HG03196 (cell line): ENCODE data around the gene NQO2.
"Not testable (repeated sequence)": the region's sequence is repeated elsewhere in the genome, so short reads cannot be mapped to it uniquely, and the experiment has no call there.

Experiments
- ATAC-seq: cut with Tn5 transposase; IDR thresholded peaks from one replicate; pipeline ENCODE4 v1.9.1; 2021; ENCODE audit not compliant: unreplicated experiment

Gene NQO2

DNA sequence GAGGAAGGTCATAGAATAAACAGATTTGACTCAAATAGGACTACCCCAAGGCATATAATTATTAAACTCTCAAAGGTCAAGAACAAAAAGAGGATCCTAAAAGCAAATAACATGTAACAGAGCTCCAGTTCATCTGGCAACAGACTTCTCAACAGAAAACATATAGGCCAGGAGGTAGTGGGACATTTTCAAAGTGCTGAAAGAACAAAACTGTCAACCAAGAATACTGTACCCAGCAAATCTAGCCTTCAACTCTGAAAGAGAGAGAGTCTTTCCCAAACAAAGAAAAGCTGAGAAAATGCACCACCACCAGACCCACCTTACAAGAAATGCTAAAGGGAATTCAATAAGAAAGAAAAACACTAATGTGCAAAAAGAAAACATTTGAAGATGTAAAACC is 11.9 kb downstream of the NQO2 start:
- ATAC-seq: no peak

DNA sequence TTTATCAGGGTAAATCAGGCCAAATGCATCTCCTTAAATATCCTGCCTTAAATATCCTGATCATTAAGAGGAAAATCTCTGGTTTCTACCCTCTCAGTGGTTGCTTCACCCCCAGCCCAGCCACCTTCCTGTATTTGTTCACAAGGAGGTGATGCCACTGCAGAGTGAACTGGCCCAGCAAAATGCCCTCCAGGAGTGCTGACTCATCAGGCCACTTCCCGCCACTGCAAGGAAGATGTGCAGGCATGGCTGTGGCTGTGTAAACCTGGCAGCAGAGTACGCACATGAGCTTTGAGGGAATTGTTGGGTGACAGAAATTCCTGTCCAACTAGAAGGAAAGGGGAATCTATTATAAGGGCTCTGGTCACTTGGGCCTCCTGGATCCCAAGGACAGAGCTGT is 13.8 kb downstream of the NQO2 start:
- ATAC-seq: no peak

DNA sequence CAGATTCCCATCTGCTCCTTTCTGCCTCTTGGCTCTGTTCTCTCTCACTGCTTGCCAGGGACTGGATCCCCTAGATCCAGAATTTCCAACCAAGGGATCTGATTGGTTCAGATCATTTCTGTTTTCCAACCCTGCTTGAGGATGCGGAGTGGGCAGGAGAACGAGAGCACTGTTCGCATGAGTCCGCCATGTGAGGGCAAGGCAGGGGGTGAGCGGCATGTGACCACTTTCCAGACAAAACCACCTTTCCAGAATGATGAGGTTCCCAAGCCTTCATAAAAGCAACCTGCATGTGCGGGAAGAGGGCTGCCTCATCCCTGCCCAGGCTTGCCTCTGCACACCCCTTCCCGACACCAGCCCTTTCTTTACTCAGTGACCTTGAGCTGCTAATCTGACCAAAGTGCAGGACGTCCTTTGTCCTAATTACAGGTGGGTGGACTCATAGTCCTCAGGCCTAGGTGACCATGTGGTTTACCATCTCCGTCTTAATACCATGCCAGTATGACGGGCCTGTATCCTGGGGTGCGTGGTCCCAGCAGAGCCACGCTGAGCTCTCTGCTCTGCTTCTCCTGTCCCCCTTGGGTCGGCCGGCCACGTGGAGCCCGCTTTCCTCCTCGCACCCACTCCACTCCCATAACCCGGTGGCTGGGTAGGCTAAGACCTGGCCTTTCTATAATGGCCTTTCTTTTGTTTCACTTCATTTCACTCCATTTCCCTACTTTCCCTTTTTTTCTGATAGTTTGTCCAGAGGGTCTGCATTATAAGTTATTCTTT is 14.4 kb downstream of the NQO2 start:
- ATAC-seq: no peak

DNA sequence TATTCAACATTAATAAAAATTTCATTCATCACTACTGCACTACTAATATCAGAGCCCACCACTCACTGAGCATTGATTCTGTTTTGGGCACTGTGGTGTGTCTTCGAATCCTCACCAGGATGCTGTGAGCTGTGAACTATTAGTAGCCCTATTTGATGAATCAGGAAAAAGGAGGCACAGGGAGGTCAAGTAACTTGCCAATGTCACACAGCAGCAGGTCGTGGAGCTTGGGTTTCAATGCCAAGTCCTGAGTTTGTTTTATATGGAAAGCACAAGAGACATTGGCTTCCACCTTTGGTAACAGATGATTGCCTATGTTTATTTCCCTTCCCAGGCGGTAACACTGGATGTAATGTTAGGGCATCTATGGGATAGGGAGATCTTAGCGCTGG is 15.0 kb downstream of the NQO2 start:
- no peak for ATAC-seq

DNA sequence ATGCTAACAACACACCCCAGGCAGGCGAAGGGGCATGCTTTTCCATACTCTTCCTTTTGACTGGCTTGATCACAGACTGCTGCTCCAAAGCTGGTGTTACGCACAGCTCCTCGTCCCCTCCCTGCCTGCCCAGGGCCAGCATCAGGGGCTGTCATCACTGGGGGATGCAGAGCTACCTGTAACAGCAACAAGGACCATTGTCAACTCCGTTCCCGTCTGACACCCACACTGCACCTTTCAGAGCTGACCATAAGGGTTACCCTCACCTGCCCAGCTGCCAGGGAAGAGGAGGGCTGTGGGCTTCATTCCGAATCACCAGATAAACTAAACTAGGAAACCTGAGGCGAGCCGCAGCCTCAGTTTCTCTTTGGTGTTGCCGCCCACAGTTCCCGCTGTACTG is 15.4 kb downstream of the NQO2 start:
- ATAC-seq: no peak

DNA sequence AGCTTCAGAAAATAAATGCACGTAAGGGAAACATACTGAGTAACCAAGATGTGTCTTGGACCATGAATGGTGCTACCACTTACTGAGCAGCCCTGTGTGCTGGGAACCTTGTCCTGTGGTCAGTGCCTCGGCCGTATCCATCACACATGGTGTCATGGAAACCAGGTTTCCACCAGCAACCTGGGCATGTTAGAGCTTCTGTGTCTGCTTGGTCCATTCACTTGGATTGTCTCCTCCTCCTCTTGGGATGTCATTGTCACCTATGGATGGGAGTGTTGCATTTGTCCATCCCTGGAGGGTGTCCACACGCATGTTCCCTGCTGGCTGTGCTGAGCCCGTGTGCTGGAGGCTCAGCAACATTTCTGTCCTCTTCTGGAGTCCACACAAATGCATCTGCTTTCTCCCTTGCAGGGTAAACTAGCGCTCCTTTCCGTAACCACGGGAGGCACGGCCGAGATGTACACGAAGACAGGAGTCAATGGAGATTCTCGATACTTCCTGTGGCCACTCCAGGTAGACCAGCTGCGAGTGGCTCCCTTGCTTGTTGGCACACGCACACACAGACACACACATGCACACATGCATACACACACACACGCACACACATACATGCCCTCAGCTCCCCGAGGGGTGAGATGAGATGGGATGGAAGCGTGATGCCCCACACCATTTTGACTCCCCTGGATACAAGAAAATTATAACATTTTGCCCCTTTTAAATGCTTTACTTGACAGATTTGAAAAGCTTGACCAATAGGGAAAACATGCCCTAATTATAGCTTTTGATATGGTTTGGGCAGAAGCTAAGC is 17.0 kb downstream of the NQO2 start:
- ATAC-seq: no peak

DNA sequence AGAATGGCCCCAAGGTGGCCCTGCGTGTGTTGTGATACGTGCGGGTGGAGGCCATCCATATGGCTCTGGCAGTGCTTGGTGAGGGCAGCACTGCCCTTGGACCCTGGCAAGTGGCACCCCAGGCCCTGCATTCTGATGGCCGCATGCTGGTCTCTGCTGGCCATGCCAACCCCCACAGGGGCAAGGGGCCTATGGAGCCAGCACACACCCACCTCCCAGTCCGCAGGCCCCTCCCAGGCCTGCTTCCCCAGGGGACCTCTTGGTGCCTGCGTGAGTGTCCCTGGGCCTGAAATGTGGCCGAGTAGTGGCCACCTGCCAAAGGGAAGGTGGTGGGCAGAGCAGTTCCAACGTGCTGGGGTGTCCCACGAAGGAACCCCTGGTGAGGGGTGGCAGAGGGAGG is 17.6 kb downstream of the NQO2 start:
- no peak for ATAC-seq

DNA sequence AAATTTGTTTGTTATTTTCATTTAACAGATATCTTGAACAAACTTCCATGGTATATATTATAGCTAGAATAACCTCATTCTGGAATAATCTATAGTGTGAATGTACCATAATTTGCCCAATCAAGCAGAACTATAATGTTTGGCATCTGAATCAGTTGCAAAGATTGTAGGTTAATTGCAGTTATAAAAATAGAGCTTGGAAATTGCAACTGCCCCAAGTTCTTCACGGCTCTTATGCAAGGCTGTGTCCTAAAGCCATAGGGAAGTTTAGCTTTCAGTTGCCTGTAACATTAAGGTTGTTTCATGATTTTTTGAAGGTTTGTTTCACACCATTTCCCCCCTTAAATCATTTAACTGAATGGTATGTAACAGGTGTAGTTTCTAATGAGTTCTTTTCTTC is 19.4 kb downstream of the NQO2 start:
- no peak for ATAC-seq

DNA sequence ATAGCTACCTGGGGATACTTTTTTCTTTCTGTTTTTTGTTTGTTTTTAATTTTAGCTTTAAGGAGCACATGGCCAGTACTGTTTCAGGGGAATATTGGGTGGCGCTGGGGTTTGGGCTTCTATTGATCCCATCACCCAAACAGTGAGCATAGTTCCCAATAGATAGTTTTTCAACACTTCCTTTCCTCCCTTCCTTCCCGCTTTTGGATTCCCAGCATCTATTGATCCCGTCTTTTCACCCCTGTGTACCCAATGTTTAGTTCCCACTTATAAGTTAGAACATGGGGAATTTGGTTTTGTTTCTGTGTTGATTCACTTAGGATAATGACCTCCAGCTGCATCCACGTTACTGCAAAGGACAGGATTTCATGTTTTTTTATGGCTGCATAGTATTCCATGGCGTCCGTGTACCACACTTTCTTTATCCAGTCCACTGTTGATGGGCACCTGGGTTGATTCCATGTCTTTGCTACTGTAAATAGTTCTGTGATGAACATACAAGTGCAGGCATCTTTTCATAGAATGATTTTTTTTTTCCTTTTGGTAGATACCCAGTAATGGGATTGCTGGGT is 20.1 kb downstream of the NQO2 start:
- ATAC-seq: no peak

DNA sequence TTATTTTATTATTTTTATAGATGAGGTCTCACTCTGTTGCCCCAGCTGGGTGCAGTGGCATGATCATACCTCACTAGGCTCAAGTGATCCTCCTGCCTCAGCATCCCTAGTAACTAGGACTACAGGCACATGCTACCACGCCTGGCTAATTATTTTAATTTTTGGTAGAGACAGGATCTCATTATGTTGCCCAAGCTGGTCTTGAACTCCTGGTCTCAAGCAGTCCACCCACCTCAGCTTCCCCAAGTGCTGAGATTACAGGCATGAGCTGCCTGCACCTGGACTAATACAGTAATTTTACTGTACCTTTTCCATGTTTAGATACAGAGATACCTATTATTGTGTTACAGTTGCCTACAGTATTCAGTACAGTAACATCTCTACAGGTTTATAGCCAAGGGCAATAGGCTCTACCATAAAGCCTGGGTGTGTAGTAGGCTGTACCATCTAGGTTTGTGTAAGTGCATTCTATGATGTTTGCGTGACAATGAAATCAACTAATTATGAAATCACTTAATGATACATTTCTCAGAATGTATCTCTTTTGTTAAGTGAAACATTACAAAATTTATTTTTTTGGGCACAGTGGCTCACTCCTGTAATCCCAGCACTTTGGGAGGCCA is 21.4 kb downstream of the NQO2 start:
- ATAC-seq: not testable (repeated sequence)

DNA sequence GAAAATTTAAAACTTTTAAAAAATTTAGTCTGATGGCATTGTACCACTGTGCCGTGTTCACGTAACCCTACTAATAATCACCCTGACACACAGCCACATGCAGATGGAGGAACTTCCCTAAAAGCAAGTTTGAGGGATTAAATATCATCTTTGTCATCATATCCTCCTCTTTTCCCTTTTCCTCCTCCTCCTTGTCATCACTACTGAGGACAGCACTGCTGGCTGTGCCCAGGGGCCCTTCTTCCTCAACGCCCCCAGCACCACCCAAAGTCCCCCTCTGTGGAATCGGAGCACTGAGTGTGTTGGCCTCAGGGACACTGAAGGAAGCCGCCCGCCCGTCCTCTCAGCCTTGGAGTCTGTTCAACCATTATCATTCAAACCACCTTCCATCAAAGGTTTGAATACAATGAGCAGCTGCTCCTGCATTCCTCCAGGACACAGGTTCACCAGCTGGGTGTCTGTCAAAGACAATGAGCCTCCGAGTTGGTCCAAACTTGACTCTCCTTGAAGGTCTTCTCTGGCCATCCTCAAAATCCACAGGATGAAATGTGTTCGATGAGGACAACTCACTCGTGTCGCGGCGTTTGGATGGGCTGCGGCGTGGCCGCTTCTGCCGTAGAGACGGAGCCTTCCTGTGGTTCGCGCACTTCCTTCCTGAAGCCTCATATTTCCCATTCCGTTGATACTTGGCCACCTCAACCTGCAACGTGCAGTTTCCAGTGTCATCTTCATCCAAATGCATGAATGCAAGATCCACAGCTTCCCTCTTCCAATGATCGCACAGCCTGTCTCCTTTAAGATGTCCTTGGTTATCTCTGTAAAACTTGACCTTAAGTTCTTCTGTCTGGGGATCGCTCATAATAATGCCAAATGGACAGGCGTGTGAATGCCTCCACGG is 23.3 kb downstream of the NQO2 start:
- ATAC-seq: no peak

DNA sequence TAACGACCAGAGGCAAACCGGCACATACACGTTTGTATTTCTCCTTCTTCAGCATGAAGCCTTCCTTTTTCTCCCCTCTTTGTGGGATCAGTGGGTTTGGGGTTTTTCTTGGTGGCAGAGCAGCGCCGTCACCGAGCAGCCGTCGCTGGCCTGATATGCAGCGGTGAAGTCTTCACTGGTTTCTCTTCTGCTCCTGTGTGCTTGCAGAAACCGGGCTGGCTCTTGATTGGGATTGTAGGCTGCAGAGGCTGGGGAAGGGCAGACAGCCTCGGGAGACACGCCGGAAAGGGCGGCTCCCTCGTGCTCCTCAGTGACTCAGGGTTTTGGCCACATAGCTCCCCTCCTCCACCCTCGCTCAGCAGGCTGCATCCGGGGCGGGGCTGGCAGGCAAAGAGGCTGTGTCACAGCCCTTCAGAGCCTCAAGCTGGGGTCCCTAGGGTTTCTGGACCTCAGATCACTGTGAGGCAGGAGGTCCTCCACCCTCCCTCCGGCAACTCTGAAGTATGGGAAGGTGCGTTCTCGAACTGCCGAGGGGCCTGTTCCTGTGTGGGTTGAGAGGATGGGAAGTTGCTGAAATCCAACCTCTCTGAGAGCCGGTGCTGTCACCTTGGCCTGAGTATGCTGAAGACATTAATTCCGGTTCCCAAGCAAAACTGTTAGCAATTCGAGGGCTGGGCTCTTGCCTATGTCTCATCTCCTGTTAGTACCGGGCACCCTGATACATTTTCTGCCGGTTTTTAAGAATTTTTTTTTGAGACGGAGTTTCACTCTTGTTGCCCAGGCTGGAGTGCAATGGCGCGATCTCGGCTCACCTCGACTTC is 24.2 kb downstream of the NQO2 start:
- ATAC-seq: peak; percentile 83

DNA sequence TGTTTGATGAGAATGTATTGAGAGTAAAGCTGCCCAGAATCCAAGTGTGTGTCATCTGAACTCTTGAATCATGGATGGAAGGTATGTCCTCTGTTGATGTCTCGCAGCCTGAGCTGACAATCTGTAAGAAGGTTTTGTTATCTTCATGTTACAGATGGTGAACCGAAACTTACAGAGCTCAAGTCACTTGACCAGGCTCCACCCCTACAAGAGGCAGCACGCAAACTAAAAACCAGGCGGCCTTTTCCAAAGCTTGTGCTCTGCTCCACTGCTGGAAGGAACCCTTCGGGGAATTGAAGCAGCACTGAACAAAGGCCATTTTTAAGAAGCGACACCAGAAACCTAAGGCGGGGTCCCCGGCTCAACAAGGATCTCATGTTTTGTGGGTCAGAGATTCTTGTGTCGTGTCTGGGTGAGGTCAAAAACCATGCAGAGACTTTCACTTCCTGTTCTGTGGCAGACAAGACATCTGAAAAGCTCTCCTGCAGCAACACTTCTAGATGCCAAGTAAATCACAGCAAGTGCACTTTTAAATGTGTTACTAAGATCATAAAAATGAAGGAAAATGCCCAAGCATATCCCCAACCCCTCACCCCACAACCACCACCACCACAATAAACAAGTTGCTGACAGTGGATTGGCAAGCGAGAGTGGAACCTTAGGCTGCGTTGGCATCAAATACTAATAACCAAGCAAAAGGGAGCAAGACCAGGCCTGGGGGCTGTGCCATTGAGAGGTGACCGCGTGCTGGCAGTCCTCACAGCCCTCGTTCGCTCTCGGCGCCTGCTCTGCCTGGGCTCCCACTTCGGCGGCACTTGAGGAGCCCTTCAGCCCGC is 27.3 kb downstream of the NQO2 start:
- peak; percentile 70 for ATAC-seq

DNA sequence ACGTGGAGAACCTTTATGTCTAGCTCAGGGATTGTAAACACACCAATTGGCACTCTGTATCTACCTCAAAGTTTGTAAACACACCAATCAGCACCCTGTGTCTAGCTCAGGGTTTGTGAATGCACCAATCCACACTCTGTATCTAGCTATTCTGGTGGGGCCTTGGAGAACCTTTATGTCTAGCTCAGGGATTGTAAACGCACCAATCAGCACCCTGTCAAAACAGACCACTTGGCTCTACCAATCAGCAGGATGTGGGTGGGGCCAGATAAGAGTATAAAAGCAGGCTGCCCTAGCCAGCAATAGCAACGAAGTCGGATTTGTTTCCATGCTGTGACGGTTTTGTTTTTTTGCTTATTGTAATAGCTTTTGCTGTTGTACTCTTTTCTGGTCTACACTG is 28.5 kb downstream of the NQO2 start:
- ATAC-seq: not testable (repeated sequence)

DNA sequence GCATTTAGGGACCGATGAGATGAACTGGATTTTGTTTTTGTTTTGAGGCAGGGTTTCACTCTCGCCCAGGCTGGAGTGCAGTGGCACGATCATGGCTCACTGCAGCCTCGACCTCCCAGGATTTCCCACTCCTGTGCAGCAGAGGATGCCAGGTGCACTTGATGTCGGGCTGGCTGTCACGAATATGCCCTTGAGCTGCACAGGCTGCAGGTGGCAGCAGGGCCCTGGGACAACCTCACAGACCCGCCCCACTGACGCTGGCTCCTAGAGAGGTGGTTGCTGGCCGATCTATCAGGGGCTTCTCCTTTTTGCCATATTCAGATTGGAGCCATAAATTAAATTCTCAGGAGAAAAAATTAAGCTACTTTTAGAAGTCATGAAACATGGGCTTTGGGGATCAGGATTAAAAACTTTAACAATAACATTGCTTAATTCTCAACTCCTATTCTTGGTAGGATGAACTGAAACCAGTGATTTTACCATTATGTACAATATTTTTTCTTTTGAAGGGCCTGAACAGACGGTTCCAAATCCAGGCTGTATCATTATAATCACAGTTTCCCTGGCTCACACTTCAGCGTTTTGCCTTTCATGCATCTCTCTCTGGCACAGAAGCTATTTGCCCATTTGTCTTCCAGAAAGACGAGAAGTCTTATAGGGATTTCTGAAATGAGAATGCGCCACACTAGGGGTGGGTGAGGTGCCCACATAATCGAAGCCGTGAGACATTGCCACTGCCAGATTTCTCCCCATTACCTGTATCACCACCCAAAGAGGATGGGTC is 32.4 kb downstream of the NQO2 start:
- ATAC-seq: no peak

DNA sequence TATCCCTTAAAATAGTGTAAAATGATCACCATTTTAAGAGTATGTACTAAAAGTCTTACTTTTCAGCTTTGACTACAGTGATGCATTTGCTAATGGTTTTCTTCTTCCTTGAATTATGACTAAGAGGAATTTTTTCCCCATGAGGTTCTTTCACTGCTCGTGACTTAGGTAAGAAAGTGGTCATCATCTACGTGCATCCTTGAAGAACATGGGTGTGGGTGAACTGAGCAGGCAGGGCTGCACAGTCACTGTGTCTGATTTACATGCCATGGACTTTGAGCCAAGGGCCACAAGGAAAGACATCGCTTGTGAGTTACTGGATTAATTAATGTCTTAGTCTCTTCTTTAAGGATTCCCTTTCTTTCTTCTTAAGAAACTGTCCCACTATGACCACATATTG is 33.3 kb downstream of the NQO2 start:
- no peak for ATAC-seq

DNA sequence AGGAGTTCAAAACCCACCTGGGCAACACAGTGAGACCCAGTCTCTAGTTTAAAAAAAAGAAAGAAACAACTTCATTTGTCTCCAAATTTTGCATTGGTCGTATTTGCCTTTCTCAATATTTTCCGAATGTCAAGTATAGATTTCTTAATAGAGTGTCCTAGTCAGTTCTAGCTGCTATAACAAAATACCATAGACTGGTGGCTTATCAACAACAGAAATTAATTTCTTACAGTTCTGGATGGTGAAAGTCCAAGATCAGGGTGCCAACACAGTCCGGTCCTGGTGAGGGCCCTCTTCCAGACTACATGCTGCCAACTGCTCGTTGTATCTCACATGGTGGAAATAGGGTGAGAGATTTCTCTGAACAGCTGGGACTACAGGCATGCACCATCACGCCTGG is 34.0 kb downstream of the NQO2 start:
- ATAC-seq: no peak

DNA sequence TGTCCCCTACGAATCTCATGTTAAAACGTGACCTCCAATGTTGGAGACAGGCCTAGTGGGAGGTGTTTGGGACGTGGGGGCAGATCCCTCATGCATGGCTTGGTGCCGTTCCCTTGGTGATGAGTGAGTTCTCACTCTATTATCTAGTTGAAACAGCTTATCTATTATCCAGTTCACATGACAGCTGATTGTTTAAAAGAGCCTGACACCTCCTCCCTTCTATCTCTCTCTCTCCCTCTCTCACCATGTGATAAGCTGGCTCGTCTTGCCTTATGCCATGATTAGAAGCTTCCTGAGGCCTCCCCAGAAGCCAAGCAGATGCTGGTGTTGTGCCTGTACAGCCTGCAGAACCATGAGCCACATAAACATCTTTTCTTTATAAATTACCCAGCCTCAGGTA is 35.7 kb downstream of the NQO2 start:
- ATAC-seq: no peak
